ENCODE results near the gene ZNF841.

DNA sequence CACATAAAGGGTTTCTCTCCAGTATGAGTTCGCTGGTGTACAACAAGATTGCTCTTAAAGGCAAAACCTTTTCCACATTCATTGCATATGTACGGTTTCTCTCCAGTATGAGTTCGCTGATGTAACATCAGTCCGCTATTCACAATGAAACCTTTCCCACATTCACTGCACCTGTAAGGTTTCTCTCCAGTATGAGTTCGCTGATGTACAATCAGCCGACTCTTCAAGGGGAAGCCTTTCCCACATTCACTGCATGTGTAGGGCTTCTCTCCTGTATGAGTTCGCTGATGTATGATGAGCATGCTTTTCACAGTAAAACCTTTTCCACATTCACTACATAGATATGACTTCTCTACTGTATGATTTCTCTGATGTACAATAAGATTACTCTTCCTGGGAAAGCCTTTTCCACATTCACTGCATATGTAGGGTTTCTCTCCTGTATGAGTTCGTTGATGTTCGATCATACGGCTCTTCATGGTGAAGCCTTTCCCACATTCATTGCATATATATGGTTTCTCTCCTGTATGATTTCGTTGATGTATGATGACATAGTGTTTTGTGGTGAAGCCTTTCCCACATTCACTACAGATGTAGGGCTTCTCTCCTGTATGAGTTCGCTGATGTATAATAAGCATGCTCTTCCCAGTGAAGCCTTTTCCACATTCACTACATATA, 61.4 kb downstream of the ZNF841 start:
- TF ChIP-seq, protein P1, sequence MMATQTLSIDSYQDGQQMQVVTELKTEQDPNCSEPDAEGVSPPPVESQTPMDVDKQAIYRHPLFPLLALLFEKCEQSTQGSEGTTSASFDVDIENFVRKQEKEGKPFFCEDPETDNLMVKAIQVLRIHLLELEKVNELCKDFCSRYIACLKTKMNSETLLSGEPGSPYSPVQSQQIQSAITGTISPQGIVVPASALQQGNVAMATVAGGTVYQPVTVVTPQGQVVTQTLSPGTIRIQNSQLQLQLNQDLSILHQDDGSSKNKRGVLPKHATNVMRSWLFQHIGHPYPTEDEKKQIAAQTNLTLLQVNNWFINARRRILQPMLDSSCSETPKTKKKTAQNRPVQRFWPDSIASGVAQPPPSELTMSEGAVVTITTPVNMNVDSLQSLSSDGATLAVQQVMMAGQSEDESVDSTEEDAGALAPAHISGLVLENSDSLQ (IDR thresholded peaks at IDR 0.05) = no peak
- TF ChIP-seq FOXK2 (IDR thresholded peaks at IDR 0.05) (no peak), NFRKB (IDR thresholded peaks at IDR 0.05) (no peak), SUZ12 (IDR thresholded peaks at IDR 0.05) (no peak), TARDBP (IDR thresholded peaks at IDR 0.05) (no peak), BHLHE40 (IDR thresholded peaks at IDR 0.05; ENCODE audit: borderline replicate concordance) (no peak), LEF1 (IDR thresholded peaks at IDR 0.05; ENCODE audit: borderline replicate concordance) (no peak)
